GM19240 (cell line): ENCODE data around the gene SAE1.

Experiments used
- DNase-seq: peaks from one replicate; pipeline ENCODE4 v3.0.0; 2011; ENCODE audit warnings: low spot score; ENCODE audit not compliant: insufficient read length

The SAE1 gene

GRCh38 chr19:47106821-47107201 is 23.8 kb upstream of the SAE1 start:
- DNase-seq: no peak

DNA sequence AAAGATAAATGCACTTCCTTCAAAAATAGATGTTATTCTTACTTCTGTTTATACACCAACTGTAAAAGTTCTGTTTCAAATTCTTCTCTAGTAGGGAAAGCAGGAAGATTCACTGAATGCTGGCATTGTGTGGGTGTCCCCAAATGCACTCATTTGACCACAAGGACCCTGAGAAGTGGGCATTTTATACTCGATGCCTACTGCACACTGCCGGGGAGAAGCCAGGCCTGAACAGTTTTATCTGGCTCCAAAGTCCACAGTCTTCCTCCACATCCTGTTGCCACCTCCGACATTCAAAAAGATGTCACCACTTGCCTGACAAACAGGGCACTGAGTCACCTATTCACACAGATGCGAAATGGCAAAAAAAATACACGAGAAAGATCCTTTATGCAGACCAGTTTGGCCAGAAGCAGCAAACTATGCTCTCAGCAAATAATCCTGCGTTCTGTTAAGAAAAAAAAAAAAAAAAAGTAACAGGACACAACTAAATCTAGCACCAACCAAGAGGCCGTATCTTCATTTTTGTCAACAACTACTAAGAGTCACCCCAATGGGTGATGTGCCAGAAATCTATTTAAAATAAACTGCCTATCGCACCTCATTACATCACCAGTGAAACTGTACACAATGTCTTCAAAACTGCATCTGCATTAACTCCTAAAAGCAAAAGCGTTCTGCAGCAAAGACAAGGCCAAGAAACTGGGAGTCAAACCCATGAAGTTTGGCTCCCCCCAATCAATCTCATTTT is 23.3 kb upstream of the SAE1 start:
- no peak for DNase-seq

GRCh38 chr19:47107953-47108746 is 22.5 kb upstream of the SAE1 start:
- no peak for DNase-seq

- no peak for DNase-seq
Observed at GRCh38 chr19:47109177-47109540, 21.5 kb upstream of the SAE1 start.

DNA sequence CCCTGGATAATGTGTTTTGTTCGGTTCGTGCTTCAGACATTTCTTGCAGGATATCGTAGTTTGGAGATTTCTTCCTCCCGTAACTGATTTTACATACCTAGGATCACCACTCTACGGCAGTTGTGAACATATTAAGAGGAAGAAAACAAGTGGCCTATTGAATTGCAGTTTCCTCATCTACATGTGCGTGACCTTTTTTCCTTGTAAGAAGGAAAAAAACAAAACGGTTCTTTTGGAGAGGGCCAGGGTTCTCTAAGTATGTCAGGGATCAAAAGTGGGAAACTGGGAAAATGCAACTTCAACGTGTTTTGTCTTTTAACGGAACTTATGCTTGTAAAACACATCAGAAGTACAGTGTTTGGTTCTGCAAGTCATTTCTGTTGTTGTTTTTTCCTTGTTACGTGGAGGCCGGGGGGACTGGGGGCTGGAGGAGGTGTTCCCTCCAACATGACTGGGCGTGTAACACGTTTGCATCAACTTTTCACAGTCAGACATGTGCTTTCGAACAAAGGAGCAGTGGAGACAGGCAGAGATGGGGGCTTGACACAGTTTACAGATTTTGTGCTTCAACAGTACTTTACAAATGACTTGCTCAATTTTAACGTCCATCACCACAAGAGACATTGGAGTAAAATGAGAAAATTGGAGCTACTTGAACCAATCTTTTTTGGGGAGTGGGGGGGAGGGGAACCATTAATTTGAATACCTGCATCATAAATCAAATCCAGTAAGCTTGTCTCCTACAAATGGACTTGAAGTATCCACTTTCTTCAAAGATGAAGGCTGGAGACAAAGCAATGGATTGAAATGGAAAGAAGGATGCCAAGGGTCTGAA is 20.9 kb upstream of the SAE1 start:
- no peak for DNase-seq

DNA sequence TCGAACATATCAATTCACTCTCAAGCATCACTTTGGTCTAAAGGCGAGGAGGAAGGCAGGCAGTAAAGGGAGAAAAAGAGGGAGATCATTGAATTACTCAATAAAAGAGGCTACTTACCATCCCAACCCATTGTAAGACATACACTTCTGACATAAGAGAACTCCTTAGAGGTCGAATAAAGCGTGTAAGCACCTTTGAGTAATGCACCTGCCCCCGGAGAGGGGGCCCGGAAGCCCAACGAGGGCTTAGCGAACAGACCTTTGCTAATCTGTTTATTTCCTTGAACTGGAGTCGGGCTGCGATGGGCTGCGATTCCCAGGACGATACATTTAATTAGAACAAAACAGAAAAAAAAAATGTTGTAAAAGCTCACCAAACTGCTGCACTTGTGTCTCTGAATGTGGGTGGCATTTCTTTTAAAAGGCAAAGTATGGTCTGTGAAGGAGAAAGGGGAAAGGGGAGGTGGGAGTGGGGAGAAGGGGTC is 20.1 kb upstream of the SAE1 start:
- no peak for DNase-seq

GRCh38 chr19:47111006-47111621 is 19.5 kb upstream of the SAE1 start:
- no peak for DNase-seq

DNA sequence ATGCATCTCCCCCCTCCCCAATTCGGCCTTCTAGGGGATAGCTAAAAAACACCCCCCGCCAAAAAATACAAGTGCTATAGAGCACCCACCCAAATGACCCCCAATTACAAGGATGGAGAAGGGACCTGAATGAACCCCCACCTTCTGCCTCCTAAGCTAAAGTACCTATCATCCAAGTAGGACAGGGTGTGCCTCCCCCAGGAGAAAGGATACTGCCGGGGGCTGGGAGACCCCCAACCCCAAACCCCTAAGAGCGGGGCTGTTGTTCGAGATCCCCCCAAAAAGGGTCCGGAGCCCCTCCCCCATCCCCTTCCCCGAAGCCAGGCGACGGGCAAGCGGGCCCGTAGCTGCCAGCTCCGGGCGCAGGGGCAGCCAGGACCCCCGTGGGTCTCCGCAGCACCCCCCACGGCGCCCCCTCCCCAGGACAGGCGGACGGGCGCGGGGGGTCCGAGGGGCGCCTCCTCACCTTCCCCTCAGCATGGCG is 18.9 kb upstream of the SAE1 start:
- DNase-seq: no peak

- DNase-seq: no peak
Observed at GRCh38 chr19:47112166-47112996, 18.3 kb upstream of the SAE1 start.

GRCh38 chr19:47112997-47113849 is 17.4 kb upstream of the SAE1 start, which contains the start of gene ZC3H4:
TSS of gene ZC3H4 (minus strand) at chr19:47113776. CDS start at chr19:47112584, 1,192 bp downstream.
- peak; percentile 81 for DNase-seq

DNA sequence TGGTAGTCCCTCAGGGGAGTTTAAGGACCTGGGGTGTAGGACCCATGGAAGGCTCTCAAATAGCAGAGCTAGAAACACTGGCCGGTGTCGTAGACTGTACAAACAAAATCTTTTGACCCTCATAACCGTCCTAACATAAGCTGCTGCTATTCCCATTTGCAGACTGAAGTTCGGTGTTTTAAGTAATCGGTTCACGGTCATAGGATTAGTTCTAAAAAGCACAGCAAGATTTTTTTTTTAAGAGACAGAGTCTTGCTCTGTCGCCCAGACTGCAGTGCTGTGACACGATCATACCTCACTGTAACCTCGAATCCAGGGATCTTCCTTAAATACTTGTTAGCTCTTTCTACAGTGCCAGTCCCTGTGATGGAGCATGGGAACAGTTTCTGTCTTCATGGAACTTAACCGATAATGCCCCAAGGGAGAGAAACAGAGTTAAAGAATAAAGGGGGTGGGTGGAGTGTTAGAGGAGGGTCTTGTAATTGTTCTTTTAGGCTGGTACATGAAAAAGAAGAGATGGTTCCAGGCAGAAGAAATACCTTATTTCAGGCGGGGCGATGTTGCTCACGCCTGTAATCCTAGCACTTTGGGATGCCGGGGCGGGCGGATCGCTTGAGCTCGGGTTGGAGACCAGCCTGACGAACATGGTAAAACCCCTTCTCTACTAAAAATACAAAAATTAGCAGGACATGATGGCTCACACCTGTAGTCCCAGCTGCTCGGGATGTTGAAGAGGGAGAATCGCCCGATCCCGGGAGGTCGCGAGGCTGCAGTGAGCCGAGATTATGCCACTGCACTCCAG is 16.6 kb upstream of the SAE1 start:
- no peak for DNase-seq

GRCh38 chr19:47120470-47121067 is 10.1 kb upstream of the SAE1 start:
- DNase-seq: no peak

DNA sequence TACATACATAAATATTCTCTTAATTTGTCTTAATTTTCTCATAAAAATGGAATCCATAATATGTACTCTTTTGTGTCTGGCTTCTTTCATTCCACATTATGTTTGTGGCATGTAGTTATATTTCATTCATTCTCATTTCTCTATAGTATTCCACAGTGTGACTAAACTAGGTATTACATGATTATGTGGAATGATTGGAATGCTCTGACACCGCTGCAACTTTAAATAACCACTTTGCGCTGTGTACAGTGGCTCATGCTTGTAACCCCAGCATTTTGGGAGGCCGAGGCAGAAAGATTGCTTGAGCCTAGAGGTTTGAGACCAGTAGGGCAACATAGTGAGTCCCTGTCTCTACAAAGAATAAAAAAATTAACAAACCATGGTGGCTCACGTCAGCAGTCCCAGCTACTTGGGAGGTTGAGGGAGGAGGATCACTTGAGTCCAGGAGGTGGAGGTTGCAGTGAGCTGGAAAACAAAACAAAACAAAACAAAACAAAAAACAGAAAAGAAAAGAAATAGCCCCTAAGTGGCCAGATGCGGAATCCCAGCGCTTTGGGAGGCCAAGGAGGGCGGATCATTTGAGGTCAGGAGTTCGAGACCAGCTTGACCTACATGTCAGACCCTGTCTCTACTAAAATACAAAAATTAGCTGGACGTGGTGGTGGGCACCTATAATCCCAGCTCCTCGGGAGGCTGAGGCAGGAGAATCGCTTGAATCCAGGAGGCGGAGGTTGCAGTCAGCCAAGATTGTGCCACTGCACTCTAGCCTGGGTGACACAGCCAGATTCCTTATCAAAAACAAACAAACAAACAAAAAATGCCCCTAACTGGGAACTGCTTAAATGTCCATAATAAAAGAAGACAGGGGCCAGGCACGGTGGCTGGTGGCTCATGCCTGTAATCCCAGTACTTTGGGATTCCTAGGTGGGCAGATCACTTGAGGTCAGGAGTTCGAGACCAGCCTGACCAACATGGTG is 8.0 kb upstream of the SAE1 start:
- DNase-seq: no peak

DNA sequence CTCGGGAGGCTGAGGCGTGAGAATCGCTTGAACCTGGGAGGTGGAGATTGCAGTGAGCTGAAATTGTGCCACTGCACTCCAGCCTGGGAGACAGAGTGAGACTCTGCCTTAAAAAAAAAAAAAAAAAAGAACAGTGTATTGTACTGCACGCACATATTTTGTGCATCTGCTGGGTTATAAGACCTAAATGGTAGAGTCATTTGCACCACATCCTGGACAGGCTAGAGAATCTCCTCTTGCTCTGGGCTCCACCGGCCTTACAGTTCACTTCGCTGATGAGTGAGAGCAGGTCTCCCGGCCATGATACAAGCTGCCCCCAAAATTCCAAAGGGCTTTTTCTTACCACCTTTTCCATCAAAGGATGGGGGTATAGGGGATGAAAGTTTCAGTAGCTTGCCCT is 7.2 kb upstream of the SAE1 start:
- DNase-seq: no peak

DNA sequence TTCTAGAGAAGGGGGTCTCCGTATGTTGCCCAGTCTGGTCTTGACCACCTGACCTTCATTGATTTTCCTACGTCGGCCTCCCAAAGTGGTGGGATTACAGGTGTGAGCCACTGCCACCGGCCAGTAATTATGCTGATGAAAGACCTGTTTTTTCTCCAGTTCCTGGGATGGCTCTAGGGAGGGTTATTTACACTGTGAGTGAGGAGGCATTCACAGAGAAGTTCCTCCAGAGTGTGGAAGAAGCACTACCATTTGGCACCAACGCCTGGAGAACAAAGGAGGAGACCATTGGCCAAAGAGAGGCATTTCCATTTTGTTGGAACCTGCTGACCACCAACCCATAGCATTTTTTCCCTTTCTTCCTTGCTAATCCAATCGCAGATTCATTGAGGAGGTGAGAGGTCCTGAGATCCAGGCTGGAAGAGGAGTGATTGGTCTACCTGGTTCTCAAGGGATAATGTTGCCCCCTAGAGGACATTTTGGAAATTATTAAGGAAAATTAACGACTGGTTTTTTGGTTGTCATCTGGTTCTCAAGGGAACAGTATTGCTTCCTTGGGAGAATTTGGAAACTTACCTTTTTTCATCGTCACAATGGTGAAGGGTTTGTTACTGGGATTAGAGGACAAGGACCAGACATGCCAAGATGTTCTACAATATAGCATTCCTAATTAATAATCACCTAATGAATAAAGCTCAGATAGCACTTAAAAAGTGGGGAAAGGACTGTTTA is 5.5 kb upstream of the SAE1 start:
- DNase-seq: no peak

DNA sequence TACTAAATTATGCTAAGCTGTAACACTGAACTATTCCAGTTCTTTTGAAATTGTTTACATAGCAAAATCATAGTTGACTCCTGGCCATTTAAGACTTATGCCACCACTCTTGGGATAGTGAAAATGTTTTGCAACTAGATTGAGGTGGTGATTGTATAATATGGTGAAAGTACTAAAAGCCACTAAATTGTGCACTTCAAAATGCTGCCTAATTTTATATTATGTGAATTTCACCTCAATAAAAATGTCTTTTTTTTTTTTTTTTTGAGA is 5.0 kb upstream of the SAE1 start:
- no peak for DNase-seq

GRCh38 chr19:47129579-47129978 is 1.1 kb upstream of the SAE1 start:
- DNase-seq: no peak
